Measurements from ENCODE around the gene SMG5.

The SMG5 gene

GRCh38 chr1:156283521-156283920 lies 896 bp upstream of the SMG5 start:
- DNase-seq (ENCODE audit: low read depth): no peak
- H3K4me3 ChIP-seq (ENCODE audit: low read depth, low read length): peak overlapping the region; percentile 74
- TF ChIP-seq CTCF (IDR thresholded peaks at IDR 0.05; ENCODE audit: control insufficient read depth, extremely low read depth, insufficient read depth): no peak

- H3K4me3 ChIP-seq (ENCODE audit: low read depth, low read length): peak overlapping the region; percentile 74
- no peak for TF ChIP-seq CTCF (IDR thresholded peaks at IDR 0.05; ENCODE audit: control insufficient read depth, extremely low read depth, insufficient read depth)
- no peak for DNase-seq (ENCODE audit: low read depth)
These were observed 739 bp downstream of the SMG5 start for GRCh38 chr1:156281693-156282478.

- peak overlapping the region; percentile 74 for H3K4me3 ChIP-seq (ENCODE audit: low read depth, low read length)
- no peak for DNase-seq (ENCODE audit: low read depth)
- TF ChIP-seq CTCF (IDR thresholded peaks at IDR 0.05; ENCODE audit: control insufficient read depth, extremely low read depth, insufficient read depth): no peak
These were observed 1.3 kb downstream of the SMG5 start for GRCh38 chr1:156281281-156281680.

GRCh38 chr1:156279837-156280236 lies 2.8 kb downstream of the SMG5 start:
- H3K4me3 ChIP-seq (ENCODE audit: low read depth, low read length): no peak overlapping the region
- TF ChIP-seq CTCF (IDR thresholded peaks at IDR 0.05; ENCODE audit: control insufficient read depth, extremely low read depth, insufficient read depth): no peak
- no peak for DNase-seq (ENCODE audit: low read depth)

GRCh38 chr1:156276966-156277381 lies 5.7 kb downstream of the SMG5 start:
- no peak for DNase-seq (ENCODE audit: low read depth)
- TF ChIP-seq CTCF (IDR thresholded peaks at IDR 0.05; ENCODE audit: control insufficient read depth, extremely low read depth, insufficient read depth): no peak

GRCh38 chr1:156276532-156276931 lies 6.1 kb downstream of the SMG5 start:
- no peak for TF ChIP-seq CTCF (IDR thresholded peaks at IDR 0.05; ENCODE audit: control insufficient read depth, extremely low read depth, insufficient read depth)
- no peak overlapping the region for H3K4me3 ChIP-seq (ENCODE audit: low read depth, low read length)
- DNase-seq (ENCODE audit: low read depth): no peak

More at GRCh38 chr1:156276966-156277381, 5.7 kb downstream of the SMG5 start:
- no peak overlapping the region for H3K4me3 ChIP-seq (ENCODE audit: low read depth, low read length)

GRCh38 chr1:156270314-156270713 lies 12.3 kb downstream of the SMG5 start:
- DNase-seq (ENCODE audit: low read depth): no peak
- TF ChIP-seq CTCF (IDR thresholded peaks at IDR 0.05; ENCODE audit: control insufficient read depth, extremely low read depth, insufficient read depth): no peak
- no peak overlapping the region for H3K4me3 ChIP-seq (ENCODE audit: low read depth, low read length)
